Activated CD4-positive, alpha-beta T cell treated with anti-CD3 and anti-CD28 coated beads, Interleukin-2, amount 10 ng/mL, durations not matched to agents 7 days and 5 days (primary cell): ENCODE data around the gene PFDN1. TPM values are rescaled to one million over a fixed set of nuclear protein-coding genes. Genes with fewer than 3 reads are reported as not detected.

Source experiments
- CTCF ChIA-PET: fragments of 350-600 bp; sonication (Branson Sonifier 250); formaldehyde crosslinking; loops from one replicate; lab custom pipeline; 2021; ENCODE audit warnings: antibody characterized with exemption; lab: Charles Lee
- POLR2A ChIA-PET: fragments of 350-600 bp; sonication (Branson Sonifier 250); formaldehyde crosslinking; loops from one replicate; lab custom pipeline; 2021; ENCODE audit warnings: antibody characterized with exemption; lab: Charles Lee
- DNase-seq: peaks from one replicate; pipeline ENCODE4 v3.0.0-alpha.2; 2020
- H3K27ac Mint-ChIP-seq: one replicate; pipeline ENCODE4 v1.8.0; 2021; ENCODE audit warnings: mild to moderate bottlenecking, moderate library complexity, mixed read lengths
- H3K27me3 Mint-ChIP-seq: one replicate; pipeline ENCODE4 v1.8.0; 2021; ENCODE audit warnings: mixed read lengths
- H3K36me3 Mint-ChIP-seq: one replicate; pipeline ENCODE4 v1.8.0; 2021; ENCODE audit warnings: low read depth, mixed read lengths
- H3K4me1 Mint-ChIP-seq: one replicate; pipeline ENCODE4 v1.8.0; 2021; ENCODE audit warnings: mixed read lengths
- H3K4me3 Mint-ChIP-seq: one replicate; pipeline ENCODE4 v1.8.0; 2021; ENCODE audit warnings: mild to moderate bottlenecking, moderate library complexity, mixed read lengths
- H3K9me3 Mint-ChIP-seq: one replicate; pipeline ENCODE4 v1.8.0; 2021; ENCODE audit warnings: mixed read lengths
- total RNA-seq, 2 experiments: library from RNA; stranded (reverse); gene quantifications; one replicate each; pipeline ENCODE4 v1.2.3, GENCODE V29; 2021

Gene PFDN1
- total RNA-seq, 2 experiments from 2014 or later, result 60.8 to 70.5 TPM

DNA sequence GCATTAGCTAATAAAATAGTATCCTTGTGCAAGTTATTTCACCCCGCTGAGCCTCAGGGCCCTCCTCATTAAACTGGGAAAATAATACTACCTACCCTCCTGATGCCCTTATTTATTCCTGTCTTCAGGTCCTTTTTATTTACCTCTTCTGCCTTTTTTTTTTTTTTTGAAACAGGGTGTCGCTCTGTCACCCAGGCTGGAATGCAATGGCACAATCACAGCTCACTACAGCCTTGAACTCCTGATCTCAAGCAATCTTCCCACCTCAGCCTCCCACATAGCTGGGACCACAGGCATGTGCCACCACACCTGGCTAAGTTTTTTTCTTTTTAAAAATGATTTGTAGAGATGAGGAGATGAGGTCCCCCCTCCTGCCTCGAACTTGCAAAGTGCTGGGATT, 22.6 kb upstream of the PFDN1 start:
- CTCF ChIA-PET, result interaction anchor here (0.7 to 1.0 kb wide), 2 partner anchors 15 to 327 kb away, joined by 3 read pairs; no protein-coding TSS in a partner anchor
- H3K27me3 Mint-ChIP-seq, result peaks cover 3% of the 10 kb centered on the region

DNA sequence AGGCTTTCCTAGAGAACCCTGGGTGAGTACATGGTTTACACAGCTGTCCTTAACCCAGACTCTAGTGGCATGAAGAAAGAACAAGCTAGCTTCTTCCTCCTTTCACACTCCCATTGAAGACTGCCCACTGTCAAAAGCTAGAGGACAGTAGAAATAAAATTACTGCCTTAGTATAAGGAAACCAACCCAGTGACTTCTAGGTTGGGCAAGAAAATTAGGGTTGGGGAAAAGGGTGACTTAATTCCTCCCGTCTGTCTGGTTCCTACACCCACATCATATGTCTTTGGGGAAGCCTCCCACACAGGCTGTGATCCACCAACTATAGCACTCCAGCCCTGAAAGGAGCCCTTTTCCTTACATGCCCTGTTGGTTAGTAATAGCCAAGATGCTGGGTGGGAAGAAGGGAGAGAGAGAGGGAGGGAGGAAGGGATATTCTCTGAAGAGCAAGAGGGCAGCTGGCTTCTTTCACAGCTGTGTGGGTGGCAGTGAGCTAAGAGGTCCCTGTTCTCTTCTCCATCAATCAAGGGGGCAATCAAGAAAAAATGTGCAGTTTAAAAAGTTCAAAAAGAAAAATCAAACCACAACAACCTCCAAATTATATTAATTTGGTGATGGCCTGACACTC, 21.8 kb upstream of the PFDN1 start:
- Mint-ChIP-seq H3K4me3 (no peak overlapping the region), H3K27me3 (peaks cover 3% of the 10 kb centered on the region), H3K4me1 (no peaks in the 10 kb centered on the region), H3K27ac (no peak overlapping the region), H3K36me3 (no peaks in the 10 kb centered on the region), H3K9me3 (no peaks in the 10 kb centered on the region)
- CTCF ChIA-PET, result interaction anchor here (1.0 to 1.7 kb wide), 2 partner anchors 8 to 16 kb away, joined by 3 read pairs; no protein-coding TSS in a partner anchor
- no peak for DNase-seq
- POLR2A ChIA-PET, result no interaction called here

More for the DNA sequence above, 22.6 kb upstream of the PFDN1 start:
- POLR2A ChIA-PET, result no interaction called here
- no peaks in the 10 kb centered on the region for H3K4me1 Mint-ChIP-seq
- no peaks in the 10 kb centered on the region for H3K9me3 Mint-ChIP-seq
- no peaks in the 10 kb centered on the region for H3K36me3 Mint-ChIP-seq
- DNase-seq, result no peak
- H3K4me3 Mint-ChIP-seq, result no peak overlapping the region
- no peak overlapping the region for H3K27ac Mint-ChIP-seq

DNA sequence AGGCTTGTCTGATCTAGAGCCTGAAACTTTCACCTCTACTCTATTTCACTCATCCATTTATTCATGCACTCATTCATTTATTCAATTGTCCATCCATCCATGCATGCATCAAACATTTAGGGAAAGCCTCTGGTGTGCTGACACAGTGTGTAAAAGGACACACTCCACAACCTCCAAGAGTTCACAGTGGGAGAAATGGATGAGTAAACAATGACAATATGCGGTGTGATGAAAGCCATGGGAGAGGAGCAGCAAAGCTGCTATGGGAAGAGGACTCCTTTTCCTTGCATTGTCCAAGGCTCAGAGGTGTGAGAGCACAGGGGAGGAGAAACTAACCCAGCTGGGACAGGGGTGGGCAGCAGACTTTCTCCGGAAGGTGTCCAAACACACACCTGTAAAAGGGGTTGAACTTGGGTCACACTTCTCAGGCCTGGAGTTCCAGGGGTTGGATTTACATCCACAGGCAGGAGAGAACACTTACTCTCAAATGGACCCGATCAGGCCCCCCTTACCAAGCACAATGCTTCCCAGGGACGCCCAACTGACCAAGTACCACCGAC, 21.2 kb upstream of the PFDN1 start:
- Mint-ChIP-seq H3K27me3 (peaks cover 3% of the 10 kb centered on the region), H3K36me3 (no peaks in the 10 kb centered on the region), H3K9me3 (no peaks in the 10 kb centered on the region), H3K27ac (no peak overlapping the region), H3K4me3 (no peak overlapping the region), H3K4me1 (no peaks in the 10 kb centered on the region)
- DNase-seq, result no peak
- ChIA-PET POLR2A (no interaction called here), CTCF (interaction anchor here (1.0 to 1.7 kb wide), 2 partner anchors 9 to 16 kb away, joined by 3 read pairs; no protein-coding TSS in a partner anchor)

DNA sequence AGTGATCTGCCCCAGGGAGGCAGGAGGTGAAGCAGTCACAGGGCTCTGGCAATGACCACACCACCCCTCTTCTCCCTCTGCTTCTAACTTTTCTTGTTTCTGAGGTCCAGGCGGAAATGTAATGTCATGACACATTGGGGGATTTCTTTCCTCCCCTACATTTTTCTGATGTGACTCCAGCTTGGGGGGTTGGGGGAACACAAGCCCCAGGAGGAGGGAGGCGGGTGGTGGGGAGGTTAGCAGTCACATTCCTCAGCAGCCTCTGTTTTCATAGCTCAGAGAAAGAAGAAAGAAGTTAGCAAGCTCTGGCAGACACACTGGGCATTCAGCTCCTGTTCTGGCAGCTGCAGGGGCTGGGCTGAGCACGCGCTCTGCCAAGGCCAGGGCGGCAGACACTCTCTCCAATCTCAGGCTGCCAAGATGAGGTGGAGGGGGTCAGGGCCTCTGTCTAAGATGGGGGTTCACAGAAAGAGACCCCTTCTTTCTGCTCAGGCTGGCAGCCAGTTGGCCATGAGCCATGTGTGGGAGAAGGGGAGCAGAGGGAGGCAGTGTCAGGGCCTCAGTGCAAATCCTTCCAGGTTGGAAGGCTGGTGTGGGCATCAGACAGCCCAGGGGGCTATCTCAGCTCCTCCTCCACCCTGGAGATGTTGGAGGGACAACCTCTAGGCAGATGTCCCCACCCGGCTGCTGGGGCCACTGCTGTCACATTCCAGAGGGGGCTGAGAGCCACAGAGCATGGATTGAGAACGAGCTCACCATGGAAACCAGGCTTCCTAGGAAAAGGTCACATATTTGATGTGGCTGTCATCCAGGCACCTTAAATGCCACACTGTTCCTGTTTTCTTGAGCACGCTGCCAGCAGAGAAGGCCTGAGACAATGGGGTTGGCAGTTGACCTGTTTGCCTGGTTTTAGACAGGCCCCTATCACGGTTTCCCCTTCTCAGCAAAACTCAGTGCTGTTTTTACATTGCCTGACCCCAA, 20.1 kb upstream of the PFDN1 start:
- Mint-ChIP-seq H3K27ac (no peak overlapping the region), H3K9me3 (no peaks in the 10 kb centered on the region), H3K27me3 (peaks cover 3% of the 10 kb centered on the region), H3K4me3 (no peak overlapping the region), H3K4me1 (no peaks in the 10 kb centered on the region), H3K36me3 (no peaks in the 10 kb centered on the region)
- ChIA-PET CTCF (interaction anchor here (1.2 to 2.6 kb wide), 3 partner anchors 10 to 78 kb away, joined by 3 to 7 read pairs (median 3); no protein-coding TSS in a partner anchor), POLR2A (no interaction called here)
- DNase-seq, result no peak

DNA sequence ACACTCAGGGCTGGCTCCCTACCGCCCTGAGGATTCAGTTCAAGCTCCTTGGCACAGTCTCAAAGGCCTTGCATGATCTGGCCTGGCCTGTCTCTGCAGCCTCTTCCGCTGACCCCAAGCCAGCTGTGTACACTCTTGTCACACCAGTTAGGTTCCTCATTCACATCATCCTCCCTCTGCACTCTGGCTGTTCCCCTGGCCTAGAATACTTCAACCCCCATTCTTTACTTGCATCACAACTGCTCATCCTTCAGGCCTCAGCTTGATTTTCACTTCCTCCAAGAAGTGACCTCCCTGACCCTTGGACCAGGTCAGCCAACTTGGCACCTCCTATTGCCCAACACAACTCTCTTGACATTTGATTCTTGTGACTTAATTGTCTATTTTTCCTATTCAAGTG, 18.9 kb upstream of the PFDN1 start:
- ChIA-PET CTCF (interaction anchor here (0.5 to 2.8 kb wide), 4 partner anchors 11 to 77 kb away, joined by 3 to 14 read pairs (median 6); no protein-coding TSS in a partner anchor), POLR2A (no interaction called here)
- Mint-ChIP-seq H3K36me3 (no peaks in the 10 kb centered on the region), H3K4me3 (no peak overlapping the region), H3K27me3 (peaks cover 5% of the 10 kb centered on the region), H3K9me3 (no peaks in the 10 kb centered on the region), H3K27ac (no peak overlapping the region), H3K4me1 (no peaks in the 10 kb centered on the region)
- no peak for DNase-seq

DNA sequence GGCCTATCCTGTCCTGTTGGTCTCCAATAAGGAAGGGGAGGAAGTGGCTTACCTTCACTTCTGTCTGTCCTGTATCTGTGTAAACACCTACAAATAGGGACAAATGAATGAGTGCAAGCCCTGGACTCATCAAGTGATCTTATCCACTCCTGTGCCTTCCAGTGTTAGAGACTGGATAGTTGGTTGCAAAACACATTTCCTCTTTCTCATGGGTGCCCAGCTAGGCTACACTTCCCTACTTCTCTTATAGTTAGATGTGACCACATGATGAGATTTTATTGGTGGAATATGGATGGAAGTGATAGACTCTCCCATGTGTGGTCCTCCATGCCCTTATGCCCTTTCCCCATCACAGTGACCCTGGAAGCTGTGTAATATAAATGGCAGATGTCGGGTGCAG, 16.9 kb upstream of the PFDN1 start:
- ChIA-PET POLR2A (no interaction called here), CTCF (interaction anchor here (0.6 to 2.8 kb wide), 4 partner anchors 17 to 322 kb away, joined by 3 to 14 read pairs (median 4); no protein-coding TSS in a partner anchor)
- no peak for DNase-seq
- H3K4me3 Mint-ChIP-seq, result no peak overlapping the region
- no peaks in the 10 kb centered on the region for H3K9me3 Mint-ChIP-seq
- H3K27ac Mint-ChIP-seq, result no peak overlapping the region
- H3K4me1 Mint-ChIP-seq, result no peaks in the 10 kb centered on the region
- H3K36me3 Mint-ChIP-seq, result no peaks in the 10 kb centered on the region
- H3K27me3 Mint-ChIP-seq, result peaks cover 2% of the 10 kb centered on the region

DNA sequence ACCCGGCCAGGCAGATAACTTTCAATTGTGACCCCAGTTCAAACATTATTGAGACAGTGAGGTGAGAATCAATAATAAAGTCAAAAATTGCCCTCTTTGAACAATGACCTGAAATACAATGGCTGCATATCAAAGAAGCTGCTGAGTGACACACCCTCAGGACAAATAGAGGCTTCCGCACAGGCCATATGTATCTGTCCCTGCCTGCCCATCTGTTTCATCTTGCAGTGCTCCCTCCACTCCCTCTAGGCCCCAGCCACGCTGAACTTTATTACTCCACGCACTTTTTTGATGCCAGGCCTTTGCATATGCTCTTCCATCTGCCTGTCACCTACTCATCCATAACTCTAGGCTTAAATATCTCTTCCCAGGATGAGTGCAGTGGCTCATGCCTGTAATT, 15.9 kb upstream of the PFDN1 start:
- DNase-seq, result no peak
- Mint-ChIP-seq H3K9me3 (no peaks in the 10 kb centered on the region), H3K27me3 (peaks cover 2% of the 10 kb centered on the region), H3K36me3 (no peaks in the 10 kb centered on the region), H3K27ac (no peak overlapping the region), H3K4me3 (no peak overlapping the region), H3K4me1 (no peaks in the 10 kb centered on the region)
- ChIA-PET POLR2A (no interaction called here), CTCF (no interaction called here)

DNA sequence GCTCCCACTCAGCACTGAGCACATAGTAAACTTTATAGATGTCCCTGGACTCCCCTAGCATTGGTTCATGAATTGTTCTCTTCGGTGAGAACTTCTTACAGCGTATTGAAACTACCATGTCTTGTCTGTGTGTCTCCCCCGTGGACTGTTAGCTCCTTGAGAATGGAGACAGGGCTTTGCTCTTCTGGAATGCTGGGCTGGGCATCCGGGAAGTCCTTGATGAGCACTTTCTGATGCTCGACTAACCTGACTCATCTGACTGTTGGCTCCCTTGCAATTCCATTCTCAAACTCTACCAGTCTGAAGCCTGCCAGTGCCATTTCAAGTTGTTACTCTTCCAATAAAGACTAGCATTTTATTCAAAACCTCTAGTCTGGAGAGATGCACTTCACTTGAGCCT, 15.0 kb upstream of the PFDN1 start:
- peaks cover 1% of the 10 kb centered on the region for H3K4me1 Mint-ChIP-seq
- ChIA-PET CTCF (interaction anchor here (1.1 to 1.6 kb wide), 2 partner anchors 10 to 11 kb away, joined by 3 to 4 read pairs; no protein-coding TSS in a partner anchor), POLR2A (no interaction called here)
- no peak overlapping the region for H3K4me3 Mint-ChIP-seq
- no peaks in the 10 kb centered on the region for H3K9me3 Mint-ChIP-seq
- no peak for DNase-seq
- H3K27ac Mint-ChIP-seq, result no peak overlapping the region
- H3K36me3 Mint-ChIP-seq, result no peaks in the 10 kb centered on the region
- peaks cover 2% of the 10 kb centered on the region for H3K27me3 Mint-ChIP-seq

DNA sequence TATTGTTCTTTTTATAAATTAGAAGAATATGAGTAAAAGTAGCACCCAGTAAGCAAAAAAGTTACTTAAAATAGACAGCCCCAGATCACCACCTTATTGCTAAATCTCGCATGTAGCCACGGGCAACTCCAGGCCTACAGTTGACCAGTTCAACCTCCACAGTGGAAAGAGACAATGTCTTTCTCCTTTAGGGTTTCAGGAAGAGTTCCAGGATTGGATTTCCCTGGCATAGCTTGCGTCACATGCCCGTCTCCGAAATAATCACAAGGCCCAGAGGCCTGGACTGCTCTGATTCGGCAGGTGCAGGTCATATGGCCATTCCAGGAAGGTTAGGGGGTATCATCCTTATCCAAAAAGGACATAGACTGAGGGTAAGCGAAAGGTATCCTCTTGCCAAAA, 9.9 kb upstream of the PFDN1 start:
- no peak for DNase-seq
- CTCF ChIA-PET, result interaction anchor here (1.6 to 2.0 kb wide), 2 partner anchors 15 to 32 kb away, joined by 4 read pairs; no protein-coding TSS in a partner anchor
- H3K36me3 Mint-ChIP-seq, result no peaks in the 10 kb centered on the region

DNA sequence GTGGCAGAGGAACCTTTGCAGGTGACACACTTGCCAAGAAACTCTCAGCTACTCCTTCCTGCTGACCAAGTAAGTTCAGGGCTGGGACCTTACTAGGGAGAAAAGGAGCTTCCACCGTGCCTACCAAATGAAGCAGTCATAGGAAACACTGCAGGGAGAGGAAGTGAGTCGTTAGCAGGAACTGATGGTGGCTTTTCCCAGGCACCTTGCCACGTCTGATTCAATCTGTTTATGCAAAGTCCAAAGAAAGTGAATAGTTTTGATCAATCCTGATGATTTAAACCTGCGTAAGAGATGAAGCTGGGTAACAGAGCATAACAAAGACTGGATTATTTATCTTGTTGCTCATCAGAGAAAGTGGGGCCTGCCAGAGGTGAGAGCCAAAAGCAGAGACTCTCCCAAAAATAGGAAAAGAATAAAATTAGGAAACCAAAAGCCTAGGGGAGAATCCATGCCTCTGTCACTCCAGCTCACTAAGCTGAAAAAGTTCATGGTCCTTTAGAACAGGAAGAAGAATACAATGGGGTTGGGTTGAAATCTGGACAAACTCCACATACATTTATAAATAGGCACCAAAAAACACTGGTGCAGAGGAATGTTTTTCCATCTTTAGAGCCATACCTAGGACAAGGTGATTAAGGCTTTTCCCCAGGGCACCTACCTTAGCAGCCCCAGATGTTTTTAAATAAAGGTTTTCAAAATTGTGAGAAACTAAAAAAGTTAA, 9.3 kb upstream of the PFDN1 start:
- no peak for DNase-seq
- H3K36me3 Mint-ChIP-seq, result no peaks in the 10 kb centered on the region
- peaks cover 17% of the 10 kb centered on the region for H3K27me3 Mint-ChIP-seq
- H3K27ac Mint-ChIP-seq, result no peak overlapping the region
- POLR2A ChIA-PET, result interaction anchor here (0.6 kb wide), 1 partner anchor 69 kb away, joined by 3 read pairs; no protein-coding TSS in a partner anchor
- no peak overlapping the region for H3K4me3 Mint-ChIP-seq
- H3K9me3 Mint-ChIP-seq, result no peaks in the 10 kb centered on the region
- CTCF ChIA-PET, result interaction anchor here (1.6 to 2.0 kb wide), 2 partner anchors 15 to 33 kb away, joined by 4 read pairs; no protein-coding TSS in a partner anchor
- peaks cover 14% of the 10 kb centered on the region for H3K4me1 Mint-ChIP-seq

More for the DNA sequence above, 9.9 kb upstream of the PFDN1 start:
- H3K27me3 Mint-ChIP-seq, result peaks cover 18% of the 10 kb centered on the region
- peak overlapping the region; percentile 3 for H3K27ac Mint-ChIP-seq
- H3K4me3 Mint-ChIP-seq, result no peak overlapping the region
- POLR2A ChIA-PET, result interaction anchor here (0.6 kb wide), 1 partner anchor 69 kb away, joined by 3 read pairs; no protein-coding TSS in a partner anchor
- peaks cover 14% of the 10 kb centered on the region for H3K4me1 Mint-ChIP-seq
- H3K9me3 Mint-ChIP-seq, result no peaks in the 10 kb centered on the region

DNA sequence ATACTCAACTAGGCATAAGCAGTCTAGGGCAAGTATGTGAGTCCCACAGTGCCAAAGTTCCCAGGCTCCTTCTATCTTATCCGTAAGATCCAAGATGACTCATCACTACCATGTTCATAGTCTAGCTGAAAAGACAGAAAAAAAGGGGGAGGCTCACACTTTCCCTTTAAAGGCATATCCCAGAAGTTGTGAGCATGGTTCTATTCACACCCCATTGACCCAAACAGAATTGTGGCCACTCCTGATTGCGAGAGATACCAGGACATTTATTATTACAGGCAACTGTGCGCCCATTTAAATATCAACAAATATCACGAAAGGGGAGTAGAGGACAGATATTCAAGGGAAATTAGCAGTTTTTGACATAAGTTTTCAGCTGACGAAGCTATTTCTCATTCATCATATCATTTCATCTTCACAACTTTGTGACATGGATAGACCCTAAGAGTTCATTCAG, 8.1 kb upstream of the PFDN1 start:
- DNase-seq, result no peak
- Mint-ChIP-seq H3K27ac (no peak overlapping the region), H3K4me1 (peaks cover 14% of the 10 kb centered on the region), H3K4me3 (no peak overlapping the region), H3K9me3 (no peaks in the 10 kb centered on the region), H3K36me3 (no peaks in the 10 kb centered on the region), H3K27me3 (peaks cover 20% of the 10 kb centered on the region)
- CTCF ChIA-PET, result interaction anchor here (0.7 to 2.0 kb wide), 5 partner anchors 10 to 54 kb away, joined by 3 to 4 read pairs (median 4); no protein-coding TSS in a partner anchor
- POLR2A ChIA-PET, result no interaction called here
